ENCODE results near the gene RTN4RL2.

Gene RTN4RL2

DNA sequence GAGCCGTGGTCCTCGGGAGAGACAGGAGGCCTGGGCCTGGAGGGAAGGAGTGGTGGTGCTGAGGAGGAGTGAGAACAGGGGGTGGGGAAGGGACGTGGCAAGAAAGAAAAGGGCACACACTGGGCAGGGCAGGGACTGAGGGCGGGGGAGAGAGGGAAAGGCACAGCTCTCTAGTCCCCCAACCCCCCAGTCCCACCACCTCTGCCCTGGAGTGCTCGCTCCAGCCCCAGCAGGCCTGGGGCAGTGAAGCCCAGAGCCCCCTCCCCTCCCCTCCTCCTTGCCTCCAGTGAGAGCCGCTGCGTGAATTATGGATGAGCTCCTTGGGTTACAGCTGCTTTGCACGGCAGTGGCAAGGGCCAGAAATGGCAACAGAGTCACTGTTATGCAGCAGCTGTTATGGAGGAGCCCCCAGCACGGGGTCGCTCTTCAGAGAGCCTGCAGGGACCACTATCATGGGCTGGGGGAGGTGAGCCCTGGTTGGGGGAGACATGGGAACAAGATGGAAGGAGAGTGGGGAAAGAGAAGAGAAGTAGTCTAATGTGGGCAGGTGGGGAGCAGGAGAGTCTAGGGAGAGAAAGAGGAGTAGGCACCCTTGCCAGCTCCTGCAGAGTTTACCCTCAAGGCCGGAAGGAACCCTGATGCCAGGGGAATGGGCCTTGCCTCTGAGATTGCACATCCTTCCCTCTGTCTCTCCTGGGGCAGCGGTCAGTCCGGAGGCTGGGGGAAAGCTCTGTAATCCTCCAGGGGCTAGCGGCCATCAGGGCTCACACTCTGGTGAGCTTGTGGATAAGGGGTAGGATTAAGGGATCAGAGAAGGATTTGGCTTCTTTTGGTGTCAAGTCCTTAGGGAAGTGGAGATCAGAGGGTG, 3.6 kb downstream of the RTN4RL2 start:
- DNase-seq: peak; percentile 11

DNA sequence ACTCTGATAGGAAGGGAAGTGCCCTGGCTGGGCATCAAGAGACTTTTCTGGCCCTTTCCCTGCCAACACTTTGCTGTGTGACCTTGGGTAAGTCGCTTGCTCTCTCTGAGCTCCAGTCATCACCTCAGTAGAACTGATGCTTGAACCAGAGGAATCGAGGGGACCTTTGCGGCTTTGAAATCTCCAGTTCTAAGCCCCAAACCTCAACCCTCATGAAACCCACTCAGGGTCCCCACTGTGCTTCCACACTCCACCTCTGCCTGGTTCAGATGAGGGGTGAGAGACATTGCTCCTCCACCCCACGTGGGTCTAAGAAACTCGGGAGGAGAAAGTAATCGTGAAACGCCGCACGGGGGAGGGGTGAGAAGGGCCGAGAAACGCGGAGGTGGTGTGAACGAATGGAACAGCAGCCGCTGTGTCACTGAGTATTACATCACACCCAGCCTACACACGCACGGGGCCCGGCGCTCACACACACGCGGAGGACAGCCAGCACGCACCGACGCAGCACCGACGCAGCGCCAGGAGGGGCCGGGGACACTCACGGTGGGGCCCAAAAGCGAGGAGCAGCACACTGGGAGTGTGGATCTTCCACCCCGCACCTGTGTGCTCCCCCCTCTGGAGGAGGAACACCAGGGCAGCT, 4.3 kb downstream of the RTN4RL2 start:
- DNase-seq: no peak

- DNase-seq: no peak
Measured at GRCh38 chr11:57466680-57467079, 6.4 kb downstream of the RTN4RL2 start.

DNA sequence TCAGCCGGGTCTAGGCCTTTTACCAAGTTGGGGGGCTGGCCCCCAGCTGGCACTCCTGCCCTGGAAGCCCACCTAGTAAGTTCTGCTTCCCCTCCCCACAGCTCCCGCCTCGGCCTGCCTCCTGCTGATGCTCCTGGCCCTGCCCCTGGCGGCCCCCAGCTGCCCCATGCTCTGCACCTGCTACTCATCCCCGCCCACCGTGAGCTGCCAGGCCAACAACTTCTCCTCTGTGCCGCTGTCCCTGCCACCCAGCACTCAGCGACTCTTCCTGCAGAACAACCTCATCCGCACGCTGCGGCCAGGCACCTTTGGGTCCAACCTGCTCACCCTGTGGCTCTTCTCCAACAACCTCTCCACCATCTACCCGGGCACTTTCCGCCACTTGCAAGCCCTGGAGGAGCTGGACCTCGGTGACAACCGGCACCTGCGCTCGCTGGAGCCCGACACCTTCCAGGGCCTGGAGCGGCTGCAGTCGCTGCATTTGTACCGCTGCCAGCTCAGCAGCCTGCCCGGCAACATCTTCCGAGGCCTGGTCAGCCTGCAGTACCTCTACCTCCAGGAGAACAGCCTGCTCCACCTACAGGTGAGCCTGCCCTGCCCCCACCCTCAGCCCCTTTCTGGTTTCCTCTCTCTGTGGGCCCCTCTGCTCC, 7.3 kb downstream of the RTN4RL2 start:
- no peak for DNase-seq

DNA sequence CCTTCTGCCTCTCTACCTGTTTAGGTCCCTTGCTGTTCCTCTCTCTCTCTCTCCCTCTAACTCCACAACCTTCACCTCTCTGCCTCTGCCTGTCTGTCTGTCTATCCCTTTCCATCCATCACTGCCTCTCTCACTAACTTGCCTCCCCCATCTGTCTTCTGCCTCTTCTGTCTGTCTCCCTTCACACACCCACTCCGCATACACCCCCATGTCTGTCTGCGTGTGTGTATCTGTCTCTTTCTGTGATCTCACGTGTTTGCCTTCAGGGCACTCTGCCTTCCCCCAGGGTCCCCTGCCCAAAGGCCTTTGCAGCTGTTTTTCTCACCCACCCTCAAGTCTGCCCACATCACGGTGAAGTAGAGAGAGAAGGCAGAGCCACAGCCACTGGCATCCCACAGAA, 7.9 kb downstream of the RTN4RL2 start:
- no peak for DNase-seq

GRCh38 chr11:57469268-57469667, 8.9 kb downstream of the RTN4RL2 start:
- DNase-seq: no peak

- DNase-seq: no peak
Measured at GRCh38 chr11:57471496-57471895, 11.2 kb downstream of the RTN4RL2 start.

DNA sequence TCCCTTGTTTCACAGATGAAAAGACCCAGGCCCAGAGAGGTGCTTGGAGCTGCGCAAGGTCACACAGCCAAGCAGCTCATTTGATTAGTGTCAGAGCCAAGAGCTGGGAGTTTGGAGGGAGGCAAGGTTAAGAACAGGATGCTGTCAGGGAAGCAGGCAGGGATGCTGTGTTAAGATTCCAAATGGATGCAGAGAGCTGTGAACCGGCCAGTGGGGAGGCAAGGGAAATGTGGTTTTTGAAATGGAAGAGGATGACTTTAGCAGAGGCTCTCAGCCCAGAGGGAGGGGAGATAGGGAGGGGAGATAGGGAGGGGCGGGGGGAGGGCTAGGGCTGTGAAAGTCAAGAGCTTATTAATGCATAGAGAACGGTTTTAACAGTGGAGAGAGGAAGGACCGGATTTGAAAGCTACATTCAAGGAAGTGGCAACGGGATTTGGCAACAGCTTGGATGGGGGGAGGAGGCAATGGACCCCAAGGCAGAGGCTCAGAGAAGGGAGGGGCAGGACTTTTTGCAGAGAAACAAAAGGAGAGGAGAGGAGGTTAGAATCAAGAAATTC, 13.0 kb downstream of the RTN4RL2 start:
- no peak for DNase-seq

GRCh38 chr11:57474017-57474802, 13.9 kb downstream of the RTN4RL2 start:
- DNase-seq: no peak

DNA sequence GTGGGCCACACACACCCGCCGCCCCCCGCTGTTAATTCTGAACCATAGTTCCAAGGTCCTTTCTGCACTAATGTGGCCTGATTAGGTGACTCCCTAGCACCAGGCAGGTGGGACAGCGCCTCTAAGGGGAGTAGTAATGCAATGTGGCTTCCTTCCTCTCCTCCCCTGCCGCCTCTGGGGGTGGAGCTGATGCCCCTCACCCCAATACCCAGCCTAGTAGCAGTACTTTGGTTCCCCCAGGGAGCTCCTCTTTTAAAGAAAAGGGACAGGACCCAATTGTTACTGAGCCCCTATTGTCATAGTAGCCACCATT, 14.4 kb downstream of the RTN4RL2 start:
- DNase-seq: no peak

- no peak for DNase-seq
Measured at GRCh38 chr11:57475191-57475590, 14.9 kb downstream of the RTN4RL2 start.

DNA sequence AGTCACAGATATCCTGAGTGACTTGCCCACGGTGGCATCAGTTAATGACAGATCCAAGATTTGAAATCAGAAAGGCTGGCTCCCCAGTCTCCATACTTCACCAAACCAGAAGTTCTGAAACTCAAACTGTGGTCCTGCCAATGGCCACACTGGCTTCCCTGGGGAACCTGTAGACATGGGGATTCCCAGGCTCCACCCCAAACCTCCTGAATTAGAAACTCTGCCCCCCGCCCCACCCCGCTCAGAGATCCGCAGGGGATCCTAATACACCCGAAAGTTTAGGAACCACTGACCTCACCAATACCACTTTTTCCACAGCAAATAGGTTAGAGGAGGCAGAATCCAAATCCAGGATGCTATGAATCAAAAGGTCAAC, 15.3 kb downstream of the RTN4RL2 start:
- DNase-seq: no peak

GRCh38 chr11:57476047-57476756, 15.9 kb downstream of the RTN4RL2 start:
- DNase-seq: no peak

DNA sequence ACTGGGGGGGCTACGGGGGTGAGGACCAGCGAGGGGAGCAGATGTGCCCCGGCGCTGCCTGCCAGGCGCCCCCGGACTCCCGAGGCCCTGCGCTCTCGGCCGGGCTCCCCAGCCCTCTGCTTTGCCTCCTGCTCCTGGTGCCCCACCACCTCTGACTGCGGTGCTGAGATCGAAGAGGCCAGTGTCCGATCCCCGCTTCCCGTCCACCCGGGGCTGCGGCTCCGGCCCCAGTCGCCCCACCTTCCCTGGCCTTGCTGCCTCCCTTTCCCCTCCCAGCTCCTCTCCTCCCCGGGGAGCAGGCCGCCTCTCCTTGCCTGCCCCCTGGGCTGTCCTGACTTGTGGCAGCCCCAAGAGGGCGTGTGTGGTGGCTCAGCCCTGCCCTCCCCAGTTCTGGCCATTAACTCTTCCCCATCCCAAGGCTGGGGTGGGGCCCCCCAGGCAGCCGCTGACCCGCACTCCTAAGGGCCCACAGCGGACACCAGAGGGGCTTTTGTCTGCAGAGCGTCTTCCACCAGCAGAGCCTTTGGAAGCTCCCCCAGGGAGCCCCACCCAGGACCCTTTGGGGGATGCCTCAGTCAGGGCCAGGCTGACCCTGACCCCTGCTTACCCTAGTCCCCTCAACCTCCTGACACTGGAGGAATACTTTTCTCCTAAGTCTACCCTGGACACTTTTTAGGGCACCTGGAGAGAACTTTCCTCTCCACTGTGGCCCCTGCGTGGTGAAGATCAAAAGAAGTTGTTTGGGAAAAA, 16.6 kb downstream of the RTN4RL2 start:
- DNase-seq: no peak

- DNase-seq: no peak
Measured at GRCh38 chr11:57477507-57478189, 17.3 kb downstream of the RTN4RL2 start.

DNA sequence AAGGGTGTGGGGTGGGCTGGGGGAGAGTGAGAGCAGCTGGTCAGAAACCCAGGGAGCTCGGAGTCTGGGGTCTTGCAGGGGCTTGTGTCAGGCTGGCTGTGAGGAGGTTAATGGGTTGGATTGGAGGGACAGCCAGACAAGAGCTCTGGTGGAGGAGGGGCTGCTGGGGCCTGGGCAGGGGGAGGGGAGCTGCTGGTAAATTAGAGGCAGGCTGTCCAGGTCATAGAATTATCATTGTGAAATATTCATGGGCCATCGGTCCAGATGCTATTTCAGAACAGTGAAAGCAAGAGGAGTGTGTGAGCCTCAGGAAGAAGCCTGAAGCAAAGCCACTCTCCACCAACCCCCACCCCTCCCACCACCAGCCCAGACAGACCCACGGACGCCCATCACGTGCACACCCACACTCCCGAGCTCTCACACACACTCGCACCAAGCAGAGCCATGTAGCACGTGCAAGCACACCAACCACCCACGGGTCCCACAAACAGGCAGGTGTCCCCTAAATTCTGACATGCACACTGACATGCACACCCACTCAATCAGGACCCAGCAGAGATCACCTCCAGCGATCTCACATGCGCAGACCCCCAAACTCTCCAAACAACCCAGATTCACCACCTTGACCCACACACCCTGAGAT, 18.8 kb downstream of the RTN4RL2 start:
- DNase-seq: no peak

- DNase-seq: no peak
Measured at GRCh38 chr11:57479911-57480310, 19.6 kb downstream of the RTN4RL2 start.

DNA sequence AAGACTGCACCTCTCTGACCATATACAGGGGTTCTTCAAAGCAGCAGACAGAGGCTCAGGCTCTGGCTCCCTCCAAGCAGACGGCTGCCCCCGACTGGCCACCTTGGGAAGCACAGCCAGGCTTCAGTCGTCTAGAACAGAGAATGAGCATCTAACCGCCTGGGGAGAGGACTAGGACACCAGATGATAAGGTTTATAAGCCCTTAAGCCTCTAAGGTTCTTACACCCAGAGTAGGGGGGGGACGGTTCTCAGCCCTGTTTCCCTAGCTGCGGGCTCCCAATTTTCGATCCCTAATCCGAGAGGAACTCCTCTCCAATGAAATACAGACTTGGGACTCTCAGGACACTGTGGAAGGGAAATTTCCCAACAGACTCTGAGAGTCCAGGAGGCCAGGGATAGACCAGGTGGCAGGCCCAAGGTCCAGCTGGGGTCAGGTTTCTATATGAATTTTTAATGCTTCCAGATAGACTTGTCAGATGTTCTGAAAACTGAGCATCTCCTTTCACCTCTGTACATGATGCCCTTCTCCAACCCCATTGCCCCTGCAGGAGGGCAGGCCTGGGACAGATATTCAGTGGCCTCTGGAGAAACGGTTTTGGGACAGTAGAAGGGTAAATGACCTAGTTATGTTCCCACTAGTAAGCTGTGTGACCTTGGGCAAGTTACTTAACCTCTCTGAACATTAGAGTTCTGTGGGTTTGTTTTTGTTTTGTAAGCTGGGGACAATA, 20.2 kb downstream of the RTN4RL2 start:
- DNase-seq: peak; percentile 11

- no peak for DNase-seq
Measured at GRCh38 chr11:57481315-57481714, 21.0 kb downstream of the RTN4RL2 start.
